Measurements from ENCODE around the gene CNDP1. TPM values are rescaled to one million over a fixed set of nuclear protein-coding genes. Genes with fewer than 3 reads are reported as not detected.

CNDP1 gene
- polyA plus RNA-seq, 1 donor from 2014 or later: 2.1 TPM

GRCh38 chr18:74515620-74516231, 18.6 kb upstream of the CNDP1 start:
- Histone ChIP-seq H3K36me3 (ENCODE audit: insufficient read depth, low read length) (no peaks in the 10 kb centered on the region), H3K9me2 (ENCODE audit: insufficient read depth, low read length) (no peaks in the 10 kb centered on the region), H2AFZ (ENCODE audit: low read depth, low read length) (no peak overlapping the region), H3K9ac (ENCODE audit: low read length) (no peak overlapping the region), H3K4me2 (ENCODE audit: low read length) (no peak overlapping the region), H3K27ac (ENCODE audit: low read length) (no peak overlapping the region), H4K20me1 (ENCODE audit: insufficient read depth) (no peaks in the 10 kb centered on the region), H3K79me2 (replicated peaks; ENCODE audit: insufficient read depth, low read length) (no peaks in the 10 kb centered on the region), H3K27me3 (ENCODE audit: insufficient read depth, low read depth, low read length) (no peaks in the 10 kb centered on the region), H3K4me3 (ENCODE audit: low read length) (no peak overlapping the region), H3F3A (ENCODE audit: insufficient read depth, low read length, poor library complexity, severe bottlenecking) (no peaks in the 10 kb centered on the region), H3K9me3 (ENCODE audit: low read length) (no peaks in the 10 kb centered on the region)
- TF ChIP-seq TAF1 (IDR thresholded peaks at IDR 0.05; ENCODE audit: low read depth): no peak
- TF ChIP-seq CTCF (IDR thresholded peaks at IDR 0.05; ENCODE audit: poor library complexity, severe bottlenecking): no peak
- no peak for TF ChIP-seq REST (IDR thresholded peaks at IDR 0.05; ENCODE audit: borderline replicate concordance)
- TF ChIP-seq EZH2 (IDR thresholded peaks at IDR 0.05; ENCODE audit: borderline replicate concordance, insufficient read depth, low read length, poor library complexity, severe bottlenecking): no peak
- TF ChIP-seq POLR2AphosphoS5 (IDR thresholded peaks at IDR 0.05): no peak
- no peak for TF ChIP-seq EP300 (conservative IDR thresholded peaks at IDR 0.05; ENCODE audit: poor library complexity, severe bottlenecking)
- TF ChIP-seq MXI1 (conservative IDR thresholded peaks at IDR 0.05; ENCODE audit: poor library complexity, severe bottlenecking): no peak

GRCh38 chr18:74516271-74517235, 17.7 kb upstream of the CNDP1 start:
- Histone ChIP-seq H3K9me3 (ENCODE audit: low read length) (no peaks in the 10 kb centered on the region), H3K9ac (ENCODE audit: low read length) (no peak overlapping the region), H3K79me2 (replicated peaks; ENCODE audit: insufficient read depth, low read length) (no peaks in the 10 kb centered on the region), H3K4me3 (ENCODE audit: low read length) (no peak overlapping the region), H3K27me3 (ENCODE audit: insufficient read depth, low read depth, low read length) (no peaks in the 10 kb centered on the region), H4K20me1 (ENCODE audit: insufficient read depth) (no peaks in the 10 kb centered on the region), H3K9me2 (ENCODE audit: insufficient read depth, low read length) (no peaks in the 10 kb centered on the region), H3K36me3 (ENCODE audit: insufficient read depth, low read length) (no peaks in the 10 kb centered on the region), H3K27ac (ENCODE audit: low read length) (no peak overlapping the region), H2AFZ (ENCODE audit: low read depth, low read length) (no peak overlapping the region), H3K4me2 (ENCODE audit: low read length) (no peak overlapping the region), H3F3A (ENCODE audit: insufficient read depth, low read length, poor library complexity, severe bottlenecking) (no peaks in the 10 kb centered on the region)
- TF ChIP-seq CTCF (IDR thresholded peaks at IDR 0.05; ENCODE audit: poor library complexity, severe bottlenecking) (no peak), REST (IDR thresholded peaks at IDR 0.05; ENCODE audit: borderline replicate concordance) (no peak), RAD21 (conservative IDR thresholded peaks at IDR 0.05) (no peak), EP300 (conservative IDR thresholded peaks at IDR 0.05; ENCODE audit: poor library complexity, severe bottlenecking) (no peak), EZH2 (IDR thresholded peaks at IDR 0.05; ENCODE audit: borderline replicate concordance, insufficient read depth, low read length, poor library complexity, severe bottlenecking) (no peak), SMC3 (conservative IDR thresholded peaks at IDR 0.05; ENCODE audit: poor library complexity) (no peak), POLR2AphosphoS5 (IDR thresholded peaks at IDR 0.05) (no peak), MXI1 (conservative IDR thresholded peaks at IDR 0.05; ENCODE audit: poor library complexity, severe bottlenecking) (no peak), TAF1 (IDR thresholded peaks at IDR 0.05; ENCODE audit: low read depth) (no peak)
